SU-DHL-6 (cell line): Measurements from ENCODE around the gene MYBPH.

ENCODE experiments used
- EZH2phosphoT487 ChIP-seq: fragments of 200-600 bp; sonication (generic), shearing (Covaris generic); conservative IDR thresholded peaks from 2 replicates; pipeline ENCODE4 v1.6.1; 2018; ENCODE audit warnings: mild to moderate bottlenecking, antibody characterized with exemption, low read length, moderate library complexity, mixed read lengths
- TF ChIP-seq, protein P1 (sequence below): fragments of 200-600 bp; sonication (generic); IDR thresholded peaks from one replicate; pipeline ENCODE4 v1.5.1; 2017; ENCODE audit warnings: antibody characterized with exemption, mild to moderate bottlenecking, low read length, moderate library complexity; ENCODE audit not compliant: insufficient read depth, poor library complexity, severe bottlenecking

DNA sequence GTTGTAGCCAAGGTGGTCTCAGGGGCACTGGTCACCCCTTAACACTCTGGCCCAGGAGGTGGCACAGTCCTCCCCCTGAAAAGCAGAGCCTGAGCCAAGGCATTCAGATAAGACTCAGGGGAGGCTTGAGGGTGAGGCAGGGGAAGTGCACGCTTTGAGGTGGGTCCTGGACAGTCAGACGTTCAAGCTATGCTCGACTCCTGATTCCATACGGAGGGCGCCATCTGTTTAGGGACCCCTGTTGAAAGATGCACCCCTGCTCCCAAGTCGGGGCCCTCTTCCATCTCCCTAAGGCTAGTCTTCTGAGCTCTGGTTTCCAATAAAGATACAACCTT is 23.8 kb upstream of the MYBPH start:
- TF ChIP-seq, protein P1, sequence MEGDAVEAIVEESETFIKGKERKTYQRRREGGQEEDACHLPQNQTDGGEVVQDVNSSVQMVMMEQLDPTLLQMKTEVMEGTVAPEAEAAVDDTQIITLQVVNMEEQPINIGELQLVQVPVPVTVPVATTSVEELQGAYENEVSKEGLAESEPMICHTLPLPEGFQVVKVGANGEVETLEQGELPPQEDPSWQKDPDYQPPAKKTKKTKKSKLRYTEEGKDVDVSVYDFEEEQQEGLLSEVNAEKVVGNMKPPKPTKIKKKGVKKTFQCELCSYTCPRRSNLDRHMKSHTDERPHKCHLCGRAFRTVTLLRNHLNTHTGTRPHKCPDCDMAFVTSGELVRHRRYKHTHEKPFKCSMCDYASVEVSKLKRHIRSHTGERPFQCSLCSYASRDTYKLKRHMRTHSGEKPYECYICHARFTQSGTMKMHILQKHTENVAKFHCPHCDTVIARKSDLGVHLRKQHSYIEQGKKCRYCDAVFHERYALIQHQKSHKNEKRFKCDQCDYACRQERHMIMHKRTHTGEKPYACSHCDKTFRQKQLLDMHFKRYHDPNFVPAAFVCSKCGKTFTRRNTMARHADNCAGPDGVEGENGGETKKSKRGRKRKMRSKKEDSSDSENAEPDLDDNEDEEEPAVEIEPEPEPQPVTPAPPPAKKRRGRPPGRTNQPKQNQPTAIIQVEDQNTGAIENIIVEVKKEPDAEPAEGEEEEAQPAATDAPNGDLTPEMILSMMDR = no peak
- no peak for TF ChIP-seq EZH2phosphoT487
